Choroid plexus epithelial cell (primary cell): ENCODE results near the gene KCNQ5.

ENCODE experiments used
- DNase-seq: peaks from one replicate; pipeline ENCODE4 v3.0.0-alpha.2; 2010; ENCODE audit warnings: low read depth
- H3K4me3 ChIP-seq: 2 replicates; pipeline ENCODE4 v1.5.1; 2011; ENCODE audit warnings: low read depth, mild to moderate bottlenecking, control low read depth, low read length, moderate library complexity
- CTCF ChIP-seq: conservative IDR thresholded peaks from 2 replicates; pipeline ENCODE4 v1.5.1; 2011; ENCODE audit warnings: low read depth, mild to moderate bottlenecking, control low read depth, inconsistent platforms, low read length, moderate library complexity

The KCNQ5 gene

GRCh38 chr6:73054958-73055357 is 433.1 kb downstream of the KCNQ5 start:
- DNase-seq, result no peak
- no peak for TF ChIP-seq CTCF

GRCh38 chr6:73058736-73059135 is 436.9 kb downstream of the KCNQ5 start:
- TF ChIP-seq CTCF, result no peak
- peak; percentile 7 for DNase-seq
- no peak overlapping the region for H3K4me3 ChIP-seq

More at GRCh38 chr6:73054958-73055357, 433.1 kb downstream of the KCNQ5 start:
- no peak overlapping the region for H3K4me3 ChIP-seq

- no peak for TF ChIP-seq CTCF
- no peak overlapping the region for H3K4me3 ChIP-seq
- no peak for DNase-seq
Observed at GRCh38 chr6:73062130-73062529, 440.3 kb downstream of the KCNQ5 start.

- no peak overlapping the region for H3K4me3 ChIP-seq
- peak; percentile 16 for DNase-seq
- TF ChIP-seq CTCF, result no peak
Observed at GRCh38 chr6:73062837-73063236, 441.0 kb downstream of the KCNQ5 start.

GRCh38 chr6:73064266-73064665 is 442.4 kb downstream of the KCNQ5 start:
- DNase-seq, result no peak
- no peak overlapping the region for H3K4me3 ChIP-seq
- no peak for TF ChIP-seq CTCF

GRCh38 chr6:73073238-73073637 is 451.4 kb downstream of the KCNQ5 start:
- TF ChIP-seq CTCF, result no peak
- H3K4me3 ChIP-seq, result no peak overlapping the region
- DNase-seq, result no peak

GRCh38 chr6:73074175-73074574 is 452.3 kb downstream of the KCNQ5 start:
- no peak for TF ChIP-seq CTCF
- DNase-seq, result no peak
- H3K4me3 ChIP-seq, result no peak overlapping the region
